ENCODE data around the gene KCTD16.

KCTD16 gene

GRCh38 chr5:144187699-144188294 is 17.1 kb downstream of the KCTD16 start:
- Histone ChIP-seq H3K27ac (no peak overlapping the region), H3K4me3 (ENCODE audit: low read depth, low read length) (no peak overlapping the region)

GRCh38 chr5:144189800-144190429 is 19.2 kb downstream of the KCTD16 start:
- H3K27ac ChIP-seq = no peak overlapping the region
- no peak for TF ChIP-seq CTCF (IDR thresholded peaks at IDR 0.05; ENCODE audit: low read depth, low read length)
- no peak overlapping the region for H3K4me3 ChIP-seq (ENCODE audit: low read depth, low read length)
- no peak for DNase-seq
- no peaks in the 10 kb centered on the region for H3K27me3 ChIP-seq (ENCODE audit: insufficient read depth, low read depth, severe bottlenecking)
- H3K9me3 ChIP-seq (ENCODE audit: severe bottlenecking) = no peaks in the 10 kb centered on the region
- H3K36me3 ChIP-seq = no peaks in the 10 kb centered on the region

More at GRCh38 chr5:144187699-144188294, 17.1 kb downstream of the KCTD16 start:
- H3K9me3 ChIP-seq (ENCODE audit: severe bottlenecking) = no peaks in the 10 kb centered on the region
- H3K36me3 ChIP-seq = no peaks in the 10 kb centered on the region
- no peaks in the 10 kb centered on the region for H3K27me3 ChIP-seq (ENCODE audit: insufficient read depth, low read depth, severe bottlenecking)
- no peak for DNase-seq
- no peak for TF ChIP-seq CTCF (IDR thresholded peaks at IDR 0.05; ENCODE audit: low read depth, low read length)

GRCh38 chr5:144191531-144191930 is 20.9 kb downstream of the KCTD16 start:
- Histone ChIP-seq H3K9me3 (ENCODE audit: severe bottlenecking) (no peaks in the 10 kb centered on the region), H3K4me3 (ENCODE audit: low read depth, low read length) (no peak overlapping the region), H3K27ac (no peak overlapping the region), H3K27me3 (ENCODE audit: insufficient read depth, low read depth, severe bottlenecking) (no peaks in the 10 kb centered on the region), H3K36me3 (no peaks in the 10 kb centered on the region)
- no peak for DNase-seq
- TF ChIP-seq CTCF (IDR thresholded peaks at IDR 0.05; ENCODE audit: low read depth, low read length) = no peak

DNA sequence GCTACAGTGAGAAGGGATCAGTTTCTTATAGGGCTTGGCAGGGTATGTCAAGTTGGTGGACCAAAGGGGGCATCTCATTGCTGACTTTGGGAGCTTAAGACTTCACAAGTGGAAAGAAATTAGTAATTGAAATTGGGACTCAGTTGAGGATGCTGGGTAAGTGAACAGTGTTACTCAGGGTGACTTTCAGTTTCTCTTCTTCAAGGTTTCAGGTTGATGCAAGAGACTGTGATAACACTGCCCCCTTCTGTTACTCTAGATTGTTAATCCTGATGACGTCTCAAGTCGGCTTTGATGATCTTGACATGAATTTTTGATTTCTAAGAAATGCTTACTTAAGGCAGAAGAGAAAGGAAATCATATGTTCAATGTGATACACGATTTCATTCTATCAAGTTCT is 21.3 kb downstream of the KCTD16 start:
- Histone ChIP-seq H3K9me3 (ENCODE audit: severe bottlenecking) (no peaks in the 10 kb centered on the region), H3K4me3 (ENCODE audit: low read depth, low read length) (no peak overlapping the region), H3K27ac (no peak overlapping the region), H3K27me3 (ENCODE audit: insufficient read depth, low read depth, severe bottlenecking) (no peaks in the 10 kb centered on the region), H3K36me3 (no peaks in the 10 kb centered on the region)
- TF ChIP-seq CTCF (IDR thresholded peaks at IDR 0.05; ENCODE audit: low read depth, low read length) = peak; percentile 46; the same call in 1 of the 2 replicates
- DNase-seq = no peak

- no peak for TF ChIP-seq CTCF (IDR thresholded peaks at IDR 0.05; ENCODE audit: low read depth, low read length)
- no peak overlapping the region for H3K4me3 ChIP-seq (ENCODE audit: low read depth, low read length)
- no peaks in the 10 kb centered on the region for H3K27me3 ChIP-seq (ENCODE audit: insufficient read depth, low read depth, severe bottlenecking)
- H3K27ac ChIP-seq = no peak overlapping the region
- DNase-seq = no peak
- no peaks in the 10 kb centered on the region for H3K9me3 ChIP-seq (ENCODE audit: severe bottlenecking)
- no peaks in the 10 kb centered on the region for H3K36me3 ChIP-seq
Observed at GRCh38 chr5:144192661-144193060, 22.0 kb downstream of the KCTD16 start.

DNA sequence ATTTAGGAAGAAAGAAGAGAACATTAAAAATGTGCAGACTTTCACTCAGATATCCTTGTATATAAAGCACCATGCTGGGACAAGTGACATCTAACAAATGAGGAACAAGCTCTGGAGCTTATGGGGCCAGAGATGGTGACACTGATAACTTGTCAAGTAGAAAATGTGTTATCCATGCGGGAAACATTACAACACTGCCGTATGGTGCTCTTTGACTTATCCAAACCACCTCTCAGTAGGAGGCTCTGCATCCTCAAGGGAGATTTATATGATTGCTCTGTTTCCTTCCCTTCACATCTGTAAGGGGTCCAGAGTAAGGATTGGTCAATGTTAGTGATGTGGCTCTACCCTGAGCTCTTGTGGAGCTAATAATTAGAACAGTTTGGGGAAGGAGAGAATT is 23.5 kb downstream of the KCTD16 start:
- Histone ChIP-seq H3K27ac (no peak overlapping the region), H3K27me3 (ENCODE audit: insufficient read depth, low read depth, severe bottlenecking) (no peaks in the 10 kb centered on the region), H3K36me3 (no peaks in the 10 kb centered on the region), H3K4me3 (ENCODE audit: low read depth, low read length) (no peak overlapping the region), H3K9me3 (ENCODE audit: severe bottlenecking) (no peaks in the 10 kb centered on the region)
- DNase-seq = no peak
- TF ChIP-seq CTCF (IDR thresholded peaks at IDR 0.05; ENCODE audit: low read depth, low read length) = no peak
